ENCODE results near the gene CLEC1B.
"Not testable (repeated sequence)": the region's sequence is repeated elsewhere in the genome, so short reads cannot be mapped to it uniquely, and the experiment has no call there.

Gene CLEC1B

GRCh38 chr12:9976626-9977025, 22.3 kb downstream of the CLEC1B start:
- not testable (repeated sequence) for H3K27ac ChIP-seq; DNase-seq (ENCODE audit: low read depth, low spot score)

- DNase-seq (ENCODE audit: low read depth, low spot score), result no peak
- H3K27ac ChIP-seq, result no peak overlapping the region
Measured at GRCh38 chr12:9975614-9976013, 23.3 kb downstream of the CLEC1B start.

- H3K27ac ChIP-seq; DNase-seq (ENCODE audit: low read depth, low spot score): not testable (repeated sequence)
Measured at GRCh38 chr12:9974731-9975130, 24.2 kb downstream of the CLEC1B start.

- no peak for DNase-seq (ENCODE audit: low read depth, low spot score)
- H3K27ac ChIP-seq, result no peak overlapping the region
Measured at GRCh38 chr12:9973949-9974348, 25.0 kb downstream of the CLEC1B start.

GRCh38 chr12:9971181-9971580, 27.7 kb downstream of the CLEC1B start, which contains the start of gene CLEC12A:
Gene CLEC12A, plus strand, starts transcription at chr12:9971409. Its CDS starts 188 bp downstream, at chr12:9971597.
- DNase-seq (ENCODE audit: low read depth, low spot score), result no peak
- no peak within 1 kb of the TSS for H3K27ac ChIP-seq

- DNase-seq (ENCODE audit: low read depth, low spot score), result no peak
- H3K27ac ChIP-seq, result no peak overlapping the region
Measured at GRCh38 chr12:9969673-9970072, 29.2 kb downstream of the CLEC1B start.

- DNase-seq (ENCODE audit: low read depth, low spot score), result no peak
- no peak overlapping the region for H3K27ac ChIP-seq
Measured at GRCh38 chr12:9961901-9962300, 37.0 kb downstream of the CLEC1B start.

GRCh38 chr12:9961106-9961505, 37.8 kb downstream of the CLEC1B start:
- H3K27ac ChIP-seq, result no peak overlapping the region
- no peak for DNase-seq (ENCODE audit: low read depth, low spot score)

GRCh38 chr12:9960590-9960989, 38.3 kb downstream of the CLEC1B start:
- DNase-seq (ENCODE audit: low read depth, low spot score), result no peak
- no peak overlapping the region for H3K27ac ChIP-seq

- H3K27ac ChIP-seq, result no peak overlapping the region
- DNase-seq (ENCODE audit: low read depth, low spot score), result no peak
Measured at GRCh38 chr12:9957834-9958233, 41.1 kb downstream of the CLEC1B start.

GRCh38 chr12:9952954-9953729, 45.8 kb downstream of the CLEC1B start:
- H3K27ac ChIP-seq; DNase-seq (ENCODE audit: low read depth, low spot score): not testable (repeated sequence)

- H3K27ac ChIP-seq, result no peak overlapping the region
- DNase-seq (ENCODE audit: low read depth, low spot score), result no peak
Measured at GRCh38 chr12:9951026-9951675, 47.8 kb downstream of the CLEC1B start.

GRCh38 chr12:9948606-9949296, 50.2 kb downstream of the CLEC1B start:
- H3K27ac ChIP-seq, result no peak overlapping the region
- no peak for DNase-seq (ENCODE audit: low read depth, low spot score)

GRCh38 chr12:9947674-9948073, 51.2 kb downstream of the CLEC1B start:
- no peak for DNase-seq (ENCODE audit: low read depth, low spot score)
- H3K27ac ChIP-seq, result no peak overlapping the region

GRCh38 chr12:9944391-9944790, 54.5 kb downstream of the CLEC1B start:
- H3K27ac ChIP-seq, result no peak overlapping the region
- no peak for DNase-seq (ENCODE audit: low read depth, low spot score)

GRCh38 chr12:9943240-9943639, 55.7 kb downstream of the CLEC1B start:
- no peak overlapping the region for H3K27ac ChIP-seq

More at GRCh38 chr12:9943240-9943639, 55.7 kb downstream of the CLEC1B start:
- DNase-seq (ENCODE audit: low read depth, low spot score), result no peak
